Endothelial cell of umbilical vein (primary cell): ENCODE measurements around the gene PSMC4. TPM values are rescaled to one million over a fixed set of nuclear protein-coding genes. Genes with fewer than 3 reads are reported as not detected.

Experiments used
- BruUV-seq: library from RNA; stranded (reverse); fragments of 400-500 nt; replicated peaks from 2 replicates; lab custom pipeline; 2021; lab: Mats Ljungman, UMichigan
- CTCF ChIA-PET: fragments of 300-600, 350-600 bp; sonication (Branson Sonifier 250); formaldehyde crosslinking; loops from one replicate; lab custom pipeline; 2021; ENCODE audit warnings: antibody characterized with exemption, inconsistent platforms; lab: Charles Lee
- POLR2A ChIA-PET: fragments of 300-600, 350-600 bp; sonication (Branson Sonifier 250); formaldehyde crosslinking; loops from one replicate; lab custom pipeline; 2021; ENCODE audit warnings: antibody characterized with exemption, inconsistent platforms; lab: Charles Lee
- DNase-seq: peaks from one replicate; pipeline ENCODE4 v3.0.0-alpha.2; 2011; ENCODE audit warnings: low read depth, low spot score
- FAIRE-seq: peaks from 2 replicates; lab custom pipeline; 2011; peaks lifted over from hg19 to GRCh38; lab: Jason Lieb, UNC
- H2AFZ ChIP-seq: 2 replicates; pipeline ENCODE4 v1.6.0; 2012; ENCODE audit warnings: low read depth, low read length, control low read depth, inconsistent platforms
- H3K27ac ChIP-seq: 2 replicates; pipeline ENCODE4 v1.5.1; 2011; ENCODE audit warnings: low read depth, mild to moderate bottlenecking, control low read depth, low read length, moderate library complexity; ENCODE audit not compliant: insufficient read depth
- H3K27me3 ChIP-seq, 2 experiments: 2 replicates each; pipeline versions ENCODE4 v1.6.0 to v1.6.1; 2011; ENCODE audit warnings: low read length in 2 of 2, mixed read lengths in 1 of 2; ENCODE audit not compliant: control insufficient read depth in 2 of 2, insufficient read depth in 2 of 2
- H3K36me3 ChIP-seq, 2 experiments: 2 replicates in 1 of 2; 3 replicates in 1 of 2; pipeline ENCODE4 v1.5.1; 2011; ENCODE audit warnings: low read length in 2 of 2, mild to moderate bottlenecking in 1 of 2, moderate library complexity in 1 of 2; ENCODE audit not compliant: control insufficient read depth in 2 of 2, insufficient read depth in 2 of 2; ENCODE audit errors: extremely low read depth in 1 of 2
- H3K4me1 ChIP-seq: 3 replicates; pipeline ENCODE4 v1.5.1; 2011; ENCODE audit warnings: mild to moderate bottlenecking, low read length; ENCODE audit not compliant: control insufficient read depth, insufficient read depth; ENCODE audit errors: extremely low read depth
- H3K4me2 ChIP-seq: 2 replicates; pipeline ENCODE4 v1.6.1; 2011; ENCODE audit warnings: low read length, control low read depth, mixed read lengths; ENCODE audit not compliant: insufficient read depth
- H3K4me3 ChIP-seq, 3 experiments: fragments of 200-600 bp in 1 of 3; sonication (generic), shearing (Covaris generic) in 1 of 3; replicated peaks in 1 of 3; 2 replicates each; pipeline ENCODE4 v1.5.1; 2011 to 2016; ENCODE audit warnings: control low read depth in 3 of 3, low read length in 3 of 3, mild to moderate bottlenecking in 2 of 3, inconsistent platforms in 1 of 3, low read depth in 1 of 3, moderate library complexity in 1 of 3; ENCODE audit not compliant: insufficient read depth in 1 of 3
- H3K79me2 ChIP-seq: 2 replicates; pipeline ENCODE4 v1.6.0; 2012; ENCODE audit warnings: low read length, inconsistent platforms; ENCODE audit not compliant: control insufficient read depth, insufficient read depth
- H3K9ac ChIP-seq: replicated peaks from 2 replicates; pipeline ENCODE3; 2011; ENCODE audit warnings: low read length, control low read depth; ENCODE audit not compliant: insufficient read depth; ENCODE audit errors: extremely low read depth
- H3K9me1 ChIP-seq: replicated peaks from 3 replicates; pipeline ENCODE4 v1.6.0; 2011; ENCODE audit warnings: mild to moderate bottlenecking, low read length; ENCODE audit not compliant: control insufficient read depth, insufficient read depth; ENCODE audit errors: extremely low read depth
- H3K9me3 ChIP-seq: replicated peaks from 2 replicates; pipeline ENCODE4 v1.5.1; 2012; ENCODE audit warnings: low read length, inconsistent platforms; ENCODE audit not compliant: control insufficient read depth, insufficient read depth
- H4K20me1 ChIP-seq: replicated peaks from 2 replicates; pipeline ENCODE3; 2011; ENCODE audit warnings: mild to moderate bottlenecking, low read length; ENCODE audit not compliant: control insufficient read depth, insufficient read depth; ENCODE audit errors: extremely low read depth
- EZH2 ChIP-seq: IDR thresholded peaks from 2 replicates; pipeline ENCODE4 v1.6.1; 2012; ENCODE audit warnings: borderline replicate concordance, low read depth, mild to moderate bottlenecking, moderate library complexity, low read length, inconsistent platforms; ENCODE audit not compliant: severe bottlenecking
- FOS ChIP-seq: IDR thresholded peaks from 2 replicates; pipeline ENCODE4 v1.6.1; 2011; ENCODE audit warnings: mild to moderate bottlenecking, low read length, moderate library complexity, borderline replicate concordance; ENCODE audit not compliant: insufficient read depth
- GATA2 ChIP-seq: IDR thresholded peaks from 2 replicates; pipeline ENCODE4 v1.7.0; 2011; ENCODE audit warnings: low read depth, mild to moderate bottlenecking, moderate library complexity, mixed read lengths, low read length; ENCODE audit not compliant: insufficient read length, insufficient read depth
- JUN ChIP-seq: IDR thresholded peaks from 2 replicates; pipeline ENCODE4 v1.6.1; 2011; ENCODE audit warnings: borderline replicate concordance, low read depth; ENCODE audit not compliant: insufficient read length, insufficient read depth
- MYC ChIP-seq: IDR thresholded peaks from one replicate; pipeline ENCODE4 v1.6.1; 2011; ENCODE audit warnings: mild to moderate bottlenecking, low read depth, low read length
- POLR2A ChIP-seq: IDR thresholded peaks from 2 replicates; pipeline ENCODE4 v1.6.1; 2012; ENCODE audit warnings: low read depth, mild to moderate bottlenecking, control low read depth, low read length
- POLR2AphosphoS5 ChIP-seq: IDR thresholded peaks from 2 replicates; pipeline ENCODE4 v1.6.1; 2012; ENCODE audit warnings: low read depth, mild to moderate bottlenecking, control low read depth, low read length, moderate library complexity; ENCODE audit not compliant: insufficient read depth
- dilution Hi-C: fragments of 300-500 bp; cut with MboI; formaldehyde crosslinking; loops from one replicate; pipeline ENCODE4 v1.15.0; 2019; ENCODE audit warnings: low sequenced_read_pairs; ENCODE audit not compliant: extremely low pct_ligation_motif_present
- intact Hi-C: fragments of 100-400 bp; cut with micrococcal nuclease; formaldehyde crosslinking; loops from one replicate; pipeline ENCODE4 v1.10.0; 2022
- polyA plus RNA-seq, 4 experiments: library from polyadenylated mRNA; depleted of rRNA in 3 of 4; stranded (reverse) in 3 of 4; unstranded in 1 of 4; fragments of >200 nt; gene quantifications; 2 replicates each; pipeline versions ENCODE4 v1.2.1 to v1.2.3, GENCODE V29; 2011 to 2012; ENCODE audit warnings: missing spikeins in 1 of 4
- total RNA-seq: library from RNA; stranded (reverse); gene quantifications from 2 replicates; pipeline ENCODE4 v1.2.3, GENCODE V29; 2021
- TF ChIP-seq, protein P1 (sequence below): IDR thresholded peaks from 2 replicates; pipeline ENCODE4 v1.6.1; 2011; ENCODE audit not compliant: insufficient read depth, insufficient read length

The PSMC4 gene
- total and polyA plus RNA-seq, 2 donors (not counting 3 experiments of a cell fraction or from before 2014, with no cell fraction given): 110 to 114 TPM

DNA sequence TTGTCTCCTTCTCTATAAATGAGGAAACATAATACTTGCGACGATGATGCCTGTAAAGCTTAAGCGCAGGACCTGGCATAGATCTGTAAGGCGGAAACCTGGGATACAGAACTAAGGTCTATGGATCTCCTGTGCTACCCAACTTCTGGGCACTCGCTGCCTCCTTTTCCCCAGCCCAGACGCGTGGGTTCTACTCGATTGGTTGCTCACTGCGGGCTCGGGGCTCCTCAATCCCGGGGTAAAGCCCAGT is 615 bp upstream of the PSMC4 start:
- dilution Hi-C loops (no loop called here), intact Hi-C loops (loop anchor here (1.0 to 5.0 kb wide), 2 partner anchors 73 to 177 kb away; no protein-coding TSS in a partner anchor)
- POLR2A ChIA-PET: interaction anchor here (0.8 to 1.2 kb wide), 4 partner anchors 26 to 174 kb away, joined by 3 to 5 read pairs (median 4); partner anchors contain the start of genes ZNF546 and ZNF780A
- no peak for FAIRE-seq
- TSS peak; percentile 87 for BruUV-seq
- Histone ChIP-seq H3K36me3 (peaks cover 6 to 15% of the 10 kb centered on the region in 2 experiments), H3K79me2 (peaks cover 17% of the 10 kb centered on the region), H3K9ac (peak overlapping the region; percentile 67), H3K9me1 (no peaks in the 10 kb centered on the region), H3K4me3 (peak overlapping the region; percentile 46 to 74 (median 70)), H3K27ac (peak overlapping the region; percentile 41), H3K9me3 (no peaks in the 10 kb centered on the region), H3K27me3 (no peaks in the 10 kb centered on the region), H2AFZ (peak overlapping the region; percentile 75), H3K4me1 (peaks cover 13% of the 10 kb centered on the region), H4K20me1 (no peaks in the 10 kb centered on the region), H3K4me2 (peak overlapping the region; percentile 93)
- CTCF ChIA-PET: interaction anchor here (0.6 to 3.2 kb wide), 31 partner anchors 9 to 665 kb away, joined by 3 to 43 read pairs (median 5); partner anchors contain the start of genes DYRK1B, FBL, ZNF546 and ZNF780A
- DNase-seq: no peak
- TF ChIP-seq MYC (no peak), POLR2AphosphoS5 (no peak)

DNA sequence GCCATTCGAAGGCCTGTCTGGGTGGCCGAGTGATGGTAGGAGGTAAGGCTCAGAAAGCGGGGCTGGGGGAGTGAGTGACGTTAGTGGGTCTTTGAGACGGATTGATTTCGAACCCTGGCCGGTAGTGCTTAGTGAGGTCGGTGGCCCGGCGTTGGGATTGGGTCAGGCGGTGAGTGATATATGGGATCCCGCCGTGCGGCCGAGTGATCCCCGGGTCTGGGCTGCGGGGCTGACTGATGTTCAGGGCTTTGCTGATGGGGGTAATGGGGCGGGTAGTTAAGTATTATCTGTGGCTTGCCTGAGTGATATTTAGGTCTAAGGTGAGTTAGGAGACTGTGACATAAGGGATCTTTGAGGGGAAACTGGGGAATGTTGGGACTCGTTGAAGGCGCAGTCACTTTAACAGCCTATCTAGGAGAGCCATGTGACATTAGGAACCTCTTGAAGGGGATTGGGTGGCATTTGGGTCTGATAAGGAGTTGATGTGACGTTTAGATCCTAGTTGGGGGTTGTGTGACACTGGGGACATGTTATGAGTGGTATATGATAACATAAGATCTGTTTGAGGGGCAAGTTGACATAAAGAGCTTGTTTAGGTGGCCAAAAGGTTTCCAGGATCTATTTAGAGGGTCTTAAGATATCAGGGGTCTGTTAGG is 543 bp downstream of the PSMC4 start:
- no peak for TF ChIP-seq POLR2A
- TF ChIP-seq, protein P1, sequence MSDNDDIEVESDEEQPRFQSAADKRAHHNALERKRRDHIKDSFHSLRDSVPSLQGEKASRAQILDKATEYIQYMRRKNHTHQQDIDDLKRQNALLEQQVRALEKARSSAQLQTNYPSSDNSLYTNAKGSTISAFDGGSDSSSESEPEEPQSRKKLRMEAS: no peak
- no peak for TF ChIP-seq EZH2
- no peak for TF ChIP-seq FOS
- no peak for TF ChIP-seq JUN
- peak; percentile 3 for TF ChIP-seq GATA2
- TF ChIP-seq MYC: no peak

More for the DNA sequence above, 543 bp downstream of the PSMC4 start:
- no peaks in the 10 kb centered on the region for H3K9me3 ChIP-seq
- ChIA-PET CTCF (interaction anchor here (1.0 to 3.2 kb wide), 19 partner anchors 25 to 664 kb away, joined by 3 to 43 read pairs (median 5); partner anchors contain the start of genes FBL and ZNF780A), POLR2A (interaction anchor here (0.9 kb wide), 1 partner anchor 25 kb away, joined by 4 read pairs; the partner anchor contains the start of gene ZNF546)
- no peaks in the 10 kb centered on the region for H3K27me3 ChIP-seq
- H3K9me1 ChIP-seq: no peaks in the 10 kb centered on the region
- no TSS peak for BruUV-seq
- peak overlapping the region; percentile 82 for H3K27ac ChIP-seq
- no peaks in the 10 kb centered on the region for H4K20me1 ChIP-seq
- dilution Hi-C loops: no loop called here
- H3K4me2 ChIP-seq: peak overlapping the region; percentile 97
- peaks cover 6 to 16% of the 10 kb centered on the region in 2 experiments for H3K36me3 ChIP-seq
- FAIRE-seq (peak; percentile 8), DNase-seq (peak; percentile 8)
- intact Hi-C loops: loop anchor here (1.0 to 5.0 kb wide), 4 partner anchors 25 to 251 kb away; partner anchors contain the start of gene MAP3K10
- H3K79me2 ChIP-seq: peaks cover 17% of the 10 kb centered on the region
- H3K9ac ChIP-seq: peak overlapping the region; percentile 94
- H3K4me3 ChIP-seq: peak overlapping the region; percentile 70 to 83 (median 79)
- H3K4me1 ChIP-seq: peaks cover 13% of the 10 kb centered on the region
- peak overlapping the region; percentile 42 for H2AFZ ChIP-seq
